NOMO-1 (cell line): ENCODE results near the gene IFRD1.

Source experiments
- DNase-seq, 2 experiments: peaks; one replicate each; lab custom pipeline; 2025; ENCODE audit not compliant: unreplicated experiment in 2 of 2; lab: John Stamatoyannopoulos, UW

IFRD1 gene, protein sequence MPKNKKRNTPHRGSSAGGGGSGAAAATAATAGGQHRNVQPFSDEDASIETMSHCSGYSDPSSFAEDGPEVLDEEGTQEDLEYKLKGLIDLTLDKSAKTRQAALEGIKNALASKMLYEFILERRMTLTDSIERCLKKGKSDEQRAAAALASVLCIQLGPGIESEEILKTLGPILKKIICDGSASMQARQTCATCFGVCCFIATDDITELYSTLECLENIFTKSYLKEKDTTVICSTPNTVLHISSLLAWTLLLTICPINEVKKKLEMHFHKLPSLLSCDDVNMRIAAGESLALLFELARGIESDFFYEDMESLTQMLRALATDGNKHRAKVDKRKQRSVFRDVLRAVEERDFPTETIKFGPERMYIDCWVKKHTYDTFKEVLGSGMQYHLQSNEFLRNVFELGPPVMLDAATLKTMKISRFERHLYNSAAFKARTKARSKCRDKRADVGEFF

DNA sequence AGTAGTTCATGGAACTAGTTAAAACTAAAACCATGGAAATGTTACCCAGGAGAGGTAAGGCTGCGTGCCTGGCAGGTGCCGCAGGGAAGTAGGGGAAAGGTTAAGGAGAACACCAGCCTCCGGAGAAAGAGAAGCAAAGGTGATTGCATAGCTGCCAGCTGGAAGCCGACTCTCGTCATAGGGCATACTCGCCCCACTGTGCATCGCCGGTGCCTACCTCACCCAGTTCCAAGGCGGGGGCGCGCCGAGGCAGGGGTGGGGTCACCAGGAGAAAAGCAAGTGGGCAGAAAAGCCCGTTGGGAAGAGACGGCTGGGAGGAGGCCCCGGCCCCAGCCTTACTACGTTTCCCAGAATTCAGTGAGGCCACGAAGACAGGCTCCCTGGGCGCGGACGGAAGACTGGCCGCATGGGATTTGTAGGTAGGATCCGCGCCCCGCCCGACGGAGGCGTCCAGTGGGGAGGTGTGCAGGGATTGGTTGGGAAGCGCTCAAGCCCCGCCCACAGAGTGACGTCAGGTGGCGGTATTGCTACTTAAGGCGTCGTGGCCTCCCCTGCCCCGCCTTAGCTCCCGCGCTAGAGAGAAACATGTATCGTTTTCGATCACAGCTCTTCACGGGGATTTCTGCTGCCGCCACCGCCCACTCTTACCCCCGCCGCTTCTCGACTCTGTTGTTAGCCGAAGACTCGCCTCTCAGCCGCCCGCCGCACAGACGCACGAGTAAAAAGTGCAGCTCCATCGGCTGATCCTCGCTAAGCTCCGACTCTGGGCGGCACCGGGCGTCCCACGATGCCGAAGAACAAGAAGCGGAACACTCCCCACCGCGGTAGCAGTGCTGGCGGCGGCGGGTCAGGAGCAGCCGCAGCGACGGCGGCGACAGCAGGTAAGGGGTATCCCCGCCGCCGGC lies at the start of gene IFRD1:
TSS of gene IFRD1 (plus strand) at position 559 of the 905 bp plus-strand sequence. CDS start at position 788, 229 bp downstream.
- DNase-seq, result peak; percentile 78 to 87

GRCh38 chr7:112404321-112404720 lies 45.9 kb upstream of the IFRD1 start:
- no peak for DNase-seq

DNA sequence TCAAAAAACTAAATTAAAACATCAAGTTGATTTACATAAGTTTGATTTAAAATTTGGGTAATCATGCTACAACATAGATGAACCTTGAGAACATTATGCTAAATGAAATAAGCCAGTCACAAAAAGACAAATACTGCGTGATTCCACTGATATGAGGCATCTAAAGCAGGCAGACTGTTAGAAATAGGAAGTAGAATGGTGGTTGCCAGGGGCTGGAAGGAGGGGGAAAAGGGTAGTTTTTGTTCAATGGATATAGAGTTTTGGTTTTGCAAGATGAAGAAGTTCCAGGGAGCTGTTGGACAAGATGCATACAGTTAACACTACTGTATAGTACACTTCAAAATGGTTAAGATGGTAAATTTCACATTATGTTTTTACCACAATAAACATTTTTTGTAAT lies 45.0 kb upstream of the IFRD1 start:
- DNase-seq, result no peak

GRCh38 chr7:112407261-112407660 lies 43.0 kb upstream of the IFRD1 start:
- no peak for DNase-seq

GRCh38 chr7:112410092-112410491 lies 40.2 kb upstream of the IFRD1 start:
- DNase-seq, result peak in 1 of 2 experiments; percentile 18

DNA sequence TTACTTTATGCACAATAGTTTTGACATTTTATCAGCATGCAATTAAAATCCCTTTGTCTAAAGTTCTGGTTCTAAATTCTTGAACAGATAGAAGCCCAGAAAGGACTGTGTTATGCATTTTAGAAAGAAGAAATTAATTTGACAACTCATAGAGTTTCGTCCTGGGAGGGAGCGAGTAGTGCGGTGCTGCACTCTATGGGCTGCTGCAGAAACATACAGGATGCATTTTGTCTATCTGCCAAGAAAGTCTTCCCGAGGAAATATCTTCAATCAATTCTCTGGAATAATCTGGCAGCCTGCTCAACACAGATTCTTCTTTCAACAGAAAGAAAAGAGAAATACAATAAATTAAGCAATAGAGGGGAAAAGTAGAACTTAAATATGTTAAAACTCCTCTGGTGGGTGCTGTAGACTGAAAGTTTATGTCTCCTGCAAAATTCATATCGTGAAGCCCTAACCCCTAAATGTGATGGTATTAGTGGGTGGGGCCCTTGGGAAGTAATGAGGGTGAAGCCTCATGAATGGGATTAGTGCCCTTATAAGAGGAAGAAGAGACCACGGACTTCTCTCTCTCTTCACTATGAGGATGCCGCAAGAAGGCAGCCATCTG lies 39.0 kb upstream of the IFRD1 start:
- DNase-seq, result no peak

- no peak for DNase-seq
Measured at GRCh38 chr7:112414855-112415490, 35.3 kb upstream of the IFRD1 start.

GRCh38 chr7:112416127-112416526 lies 34.1 kb upstream of the IFRD1 start:
- no peak for DNase-seq

DNA sequence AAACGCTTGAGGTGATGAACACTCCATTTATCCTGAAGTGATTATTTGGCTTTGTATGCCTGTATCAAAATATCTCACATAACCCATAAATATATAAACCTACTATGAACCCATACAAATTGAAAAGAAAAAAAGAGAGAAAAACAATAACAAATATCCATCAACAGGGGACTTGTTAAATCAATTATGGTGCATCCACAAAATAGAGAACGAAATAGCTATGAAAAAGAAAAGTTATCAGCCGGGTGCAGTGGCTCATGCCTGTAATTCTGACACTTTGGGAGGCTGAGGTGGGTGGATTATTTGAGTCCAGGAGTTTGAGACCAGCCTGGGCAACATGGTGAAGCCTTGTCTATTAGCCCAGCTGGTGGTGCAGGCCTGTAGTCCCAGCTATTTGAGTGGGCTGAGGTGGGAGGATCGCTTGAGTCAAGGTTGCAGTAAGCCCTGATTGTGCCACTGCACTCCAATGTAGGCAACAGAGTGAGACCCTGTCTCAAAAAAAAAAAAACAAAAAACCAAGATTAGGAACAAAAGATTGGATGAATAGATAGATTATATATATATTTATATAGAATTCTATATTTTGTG lies 30.6 kb upstream of the IFRD1 start:
- DNase-seq, result no peak

- DNase-seq, result no peak
Measured at GRCh38 chr7:112420236-112420861, 29.9 kb upstream of the IFRD1 start.

GRCh38 chr7:112421666-112422486 lies 28.4 kb upstream of the IFRD1 start:
- peak; percentile 36 to 55 for DNase-seq

GRCh38 chr7:112422842-112423496 lies 27.3 kb upstream of the IFRD1 start:
- DNase-seq, result peak; percentile 35 to 54

- no peak for DNase-seq
Measured at GRCh38 chr7:112423987-112424386, 26.3 kb upstream of the IFRD1 start.

- no peak for DNase-seq
Measured at GRCh38 chr7:112427984-112428383, 22.3 kb upstream of the IFRD1 start.

DNA sequence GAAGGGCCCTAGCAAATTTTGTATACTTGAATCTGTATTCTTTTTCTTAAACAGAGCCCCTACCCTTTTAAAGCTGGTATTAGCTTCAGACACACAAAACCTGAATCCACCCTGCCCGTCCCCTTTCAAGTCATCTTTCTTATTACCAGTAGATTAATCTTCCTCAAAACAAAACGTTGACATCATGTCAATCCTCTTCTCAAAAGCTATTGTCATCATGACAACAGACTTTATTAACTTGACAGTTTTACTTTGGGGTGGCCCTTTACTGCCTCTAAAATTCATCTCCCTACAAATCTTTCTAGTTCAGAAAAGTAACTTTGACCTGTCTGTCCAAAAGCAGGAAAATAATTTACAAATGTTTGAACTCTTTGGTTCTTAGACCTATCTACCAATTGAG lies 21.5 kb upstream of the IFRD1 start:
- DNase-seq, result no peak

- DNase-seq, result no peak
Measured at GRCh38 chr7:112430649-112431048, 19.6 kb upstream of the IFRD1 start.

DNA sequence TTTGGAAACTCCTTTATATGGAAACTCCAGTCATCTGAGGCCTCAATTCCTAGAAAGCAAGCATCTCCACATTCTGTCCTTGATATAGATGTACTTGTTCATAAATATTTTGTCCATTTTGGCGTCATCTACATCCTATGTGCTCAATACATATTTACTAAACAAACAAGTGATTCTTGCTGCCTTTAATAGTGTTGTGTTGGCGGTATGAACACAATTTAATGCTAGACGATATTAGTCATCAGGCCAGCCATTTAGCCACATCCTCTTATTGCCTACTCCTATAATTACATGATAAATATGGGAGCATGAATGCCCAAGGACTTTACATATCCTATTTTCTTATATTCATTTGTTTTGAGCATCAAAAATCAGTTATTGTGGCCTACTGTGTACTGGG lies 18.5 kb upstream of the IFRD1 start:
- no peak for DNase-seq

DNA sequence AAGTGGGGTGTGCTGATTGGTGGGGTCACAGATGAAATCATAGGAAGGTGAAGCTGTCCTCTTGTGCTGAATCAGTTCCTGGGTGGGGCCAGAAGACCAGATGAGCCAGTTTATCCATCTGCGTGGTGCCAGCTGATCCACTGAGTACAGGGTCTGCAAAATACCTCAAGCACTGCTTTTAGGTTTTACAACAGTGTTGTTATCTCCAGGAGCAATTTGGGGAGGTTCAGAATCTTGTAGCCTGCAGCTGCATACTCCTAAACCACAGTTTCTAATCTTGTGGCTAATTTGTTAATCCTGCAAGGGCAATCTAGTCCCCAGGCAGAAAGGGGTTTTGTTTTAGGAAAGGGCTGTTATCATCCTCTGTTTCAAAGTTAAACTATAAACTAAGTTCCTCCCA lies 17.0 kb upstream of the IFRD1 start:
- DNase-seq, result no peak

GRCh38 chr7:112437072-112437471 lies 13.2 kb upstream of the IFRD1 start:
- DNase-seq, result no peak
